K562 (cell line): ENCODE data around the gene FOSL1. TPM values are rescaled to one million over a fixed set of nuclear protein-coding genes. Genes with fewer than 3 reads are reported as not detected.
A peak's percentile ranks its signal among the peaks of the same experiment; 100 is the strongest.

Experiments used
- ATAC-seq: fragments of 200-7000 bp; cut with Tn5 transposase; 3 replicates; pipeline ENCODE4 v1.9.1; 2020; ENCODE audit warnings: moderate library complexity
- BruUV-seq: library from RNA; stranded (reverse); fragments of 400-500 nt; replicated peaks from 2 replicates; lab custom pipeline; 2021; lab: Mats Ljungman, UMichigan
- CTCF ChIA-PET: fragments of 300-600 bp; formaldehyde crosslinking; extraction: SDS; loops from one replicate; lab custom pipeline; 2021; ENCODE audit warnings: low intra/inter-chr PET ratio; lab: Yijun Ruan, JAX
- POLR2A ChIA-PET: fragments of 300-600, 350-650 bp; sonication (Branson Sonifier 250); formaldehyde crosslinking; extraction: SDS; loops from one replicate; lab custom pipeline; 2021; ENCODE audit warnings: antibody characterized with exemption, inconsistent platforms; lab: Yijun Ruan, JAX
- DNase-seq, 4 experiments: peaks; one replicate each; pipeline versions ENCODE4 v3.0.0 to v3.0.0-alpha.2; 2011 to 2018; ENCODE audit warnings: low spot score in 3 of 4, mixed read lengths in 3 of 4; ENCODE audit errors: extremely low read depth in 1 of 4
- FAIRE-seq: peaks from 2 replicates; lab custom pipeline; 2011; peaks lifted over from hg19 to GRCh38; lab: Jason Lieb, UNC
- H2AFZ ChIP-seq: 2 replicates; pipeline ENCODE4 v1.6.0; 2011; ENCODE audit warnings: low read depth, low read length, control low read depth, inconsistent platforms
- H3K27ac ChIP-seq: fragments of 200-600 bp; 3 replicates; pipeline ENCODE4 v1.8.0; 2011; ENCODE audit warnings: low read depth, mild to moderate bottlenecking, control low read depth, inconsistent platforms, low read length, moderate library complexity, mixed read lengths; ENCODE audit errors: extremely low read depth
- H3K27me3 ChIP-seq, 2 experiments: fragments of 300-600 bp in 1 of 2; 2 replicates in 1 of 2; 3 replicates in 1 of 2; pipeline versions ENCODE4 v1.6.0 to v1.8.0; 2011; ENCODE audit warnings: inconsistent platforms in 2 of 2, low read length in 2 of 2, mild to moderate bottlenecking in 1 of 2, mixed read lengths in 1 of 2, moderate library complexity in 1 of 2; ENCODE audit not compliant: control insufficient read depth in 2 of 2, insufficient read depth in 2 of 2
- H3K36me3 ChIP-seq: fragments of 300-600 bp; 3 replicates; pipeline ENCODE4 v1.8.0; 2011; ENCODE audit warnings: mild to moderate bottlenecking, low read length, inconsistent platforms; ENCODE audit not compliant: control insufficient read depth, insufficient read depth
- H3K4me1 ChIP-seq, 2 experiments: fragments of 200-600 bp in 1 of 2; replicated peaks in 1 of 2; 2 replicates in 1 of 2; 3 replicates in 1 of 2; pipeline versions ENCODE4 v1.5.1 to v1.8.0; 2011; ENCODE audit warnings: inconsistent platforms in 2 of 2, low read length in 2 of 2, mild to moderate bottlenecking in 1 of 2, mixed read lengths in 1 of 2, moderate library complexity in 1 of 2; ENCODE audit not compliant: control insufficient read depth in 2 of 2, insufficient read depth in 2 of 2
- H3K4me2 ChIP-seq: 2 replicates; pipeline ENCODE4 v1.6.1; 2011; ENCODE audit warnings: low read length, control low read depth, inconsistent platforms, mixed read lengths; ENCODE audit not compliant: insufficient read depth
- H3K4me3 ChIP-seq: fragments of 200-600 bp; sonication (generic), shearing (Covaris generic); 2 replicates; pipeline ENCODE4 v1.5.1; 2016; ENCODE audit warnings: control low read depth, inconsistent platforms
- H3K79me2 ChIP-seq: fragments of 200-600 bp; 3 replicates; pipeline ENCODE4 v1.8.0; 2011; ENCODE audit warnings: low read length, inconsistent platforms; ENCODE audit not compliant: control insufficient read depth, insufficient read depth
- H3K9ac ChIP-seq, 2 experiments: 2 replicates each; pipeline versions ENCODE4 v1.6.0 to v1.6.1; 2011; ENCODE audit warnings: low read depth in 2 of 2, low read length in 2 of 2, control low read depth in 1 of 2, inconsistent platforms in 1 of 2, mild to moderate bottlenecking in 1 of 2, mixed read lengths in 1 of 2; ENCODE audit not compliant: insufficient read depth in 1 of 2
- H3K9me1 ChIP-seq: one replicate; pipeline ENCODE4 v1.6.0; 2011; ENCODE audit warnings: inconsistent platforms, mild to moderate bottlenecking, low read length, moderate library complexity; ENCODE audit not compliant: control insufficient read depth, insufficient read depth
- H3K9me3 ChIP-seq: replicated peaks from 2 replicates; pipeline ENCODE4 v1.5.1; 2011; ENCODE audit warnings: low read depth, low read length, inconsistent platforms; ENCODE audit not compliant: control insufficient read depth, insufficient read depth
- H4K20me1 ChIP-seq: replicated peaks from 2 replicates; pipeline ENCODE4 v1.6.1; 2011; ENCODE audit warnings: low read length, inconsistent platforms, mixed read lengths; ENCODE audit not compliant: control insufficient read depth, insufficient read depth
- BDP1 ChIP-seq: IDR thresholded peaks from 3 replicates; pipeline ENCODE4 v1.6.1; 2011; ENCODE audit not compliant: insufficient read length, insufficient read depth
- CREM ChIP-seq: IDR thresholded peaks from 2 replicates; pipeline ENCODE4 v1.6.1; 2014; ENCODE audit warnings: antibody characterized with exemption, low read depth
- HMGN3 ChIP-seq: IDR thresholded peaks from 2 replicates; pipeline ENCODE4 v1.6.1; 2011; ENCODE audit warnings: borderline replicate concordance, low read depth, mild to moderate bottlenecking, mixed read lengths, low read length; ENCODE audit not compliant: insufficient read length; ENCODE audit errors: extremely low read depth
- KAT2B ChIP-seq: IDR thresholded peaks from one replicate; pipeline ENCODE4 v1.6.1; 2012; ENCODE audit warnings: low read depth, mild to moderate bottlenecking, control low read depth, inconsistent platforms, low read length, moderate library complexity
- PHF21A ChIP-seq: fragments of 450-650 bp; IDR thresholded peaks from 2 replicates; pipeline ENCODE4 v1.6.1; 2017; ENCODE audit warnings: low read depth, borderline replicate concordance
- POLR2A ChIP-seq: fragments of 450-650 bp; conservative IDR thresholded peaks from 2 replicates; pipeline ENCODE4 v1.6.1; 2016
- POLR2B ChIP-seq: fragments of 450-650 bp; IDR thresholded peaks from 2 replicates; pipeline ENCODE4 v1.6.1; 2018; ENCODE audit warnings: low read depth; ENCODE audit not compliant: partially characterized antibody
- POLR2G ChIP-seq: fragments of 200-400 bp; formaldehyde crosslinking; IDR thresholded peaks from 2 replicates; pipeline ENCODE4 v1.6.1; 2017; ENCODE audit warnings: low read depth, mild to moderate bottlenecking, antibody characterized with exemption, low read length, moderate library complexity
- RBFOX2 ChIP-seq: fragments of 200-400 bp; formaldehyde crosslinking; IDR thresholded peaks from 2 replicates; pipeline ENCODE4 v1.6.1; 2017; ENCODE audit warnings: low read depth, mild to moderate bottlenecking, low read length, moderate library complexity
- TBL1XR1 ChIP-seq, 2 experiments: IDR thresholded peaks; 2 replicates each; pipeline ENCODE4 v1.6.1; 2012; ENCODE audit warnings: improper control_type of control experiment in 2 of 2, low read length in 2 of 2, mild to moderate bottlenecking in 1 of 2
- THRB ChIP-seq: fragments of 450-650 bp; formaldehyde crosslinking; conservative IDR thresholded peaks from 2 replicates; pipeline ENCODE4 v1.4.0; 2022; ENCODE audit warnings: mild to moderate bottlenecking, missing genetic modification characterization
- VEZF1 ChIP-seq: fragments of 200-800 bp; sonication (Bioruptor generic); IDR thresholded peaks from 2 replicates; pipeline ENCODE4 v1.6.1; 2017; ENCODE audit warnings: missing genetic modification characterization, missing compliant biosample characterization
- ZBTB33 ChIP-seq: sonication (generic); formaldehyde crosslinking; IDR thresholded peaks from 2 replicates; pipeline ENCODE4 v1.8.1; 2023; ENCODE audit warnings: mild to moderate bottlenecking, missing genetic modification reagents
- WGBS: fragments of 100-300 bp; shearing (Covaris generic); methylation state at CpG from one replicate; pipeline ENCODE4 v1.1.6; 2016; ENCODE audit warnings: low coverage, mixed read lengths; ENCODE audit not compliant: insufficient coverage; ENCODE audit errors: missing lambda C conversion rate; 5-methylcytosine and 5-hydroxymethylcytosine counted together
- in situ Hi-C: fragments of 300-500 bp; cut with MboI; formaldehyde crosslinking; loops from 4 replicates; pipeline ENCODE4 v1.15.0; 2018; ENCODE audit warnings: inconsistent platforms, mixed read lengths
- intact Hi-C: fragments of 100-400 bp; cut with micrococcal nuclease; formaldehyde crosslinking; loops from 2 replicates; pipeline ENCODE4 v1.14.2; 2022
- polyA plus RNA-seq, 8 experiments: library from polyadenylated mRNA; depleted of rRNA in 4 of 8; stranded (reverse) in 5 of 8; unstranded in 3 of 8; fragments of >200 nt; fragmentation: Nextera tagmentation in 2 of 8; fragmentation: Illumina TruSeq in 1 of 8; extraction: Ambion mirVana in 2 of 8; extraction: Trizol in 1 of 8; gene quantifications; 2 replicates each; pipeline versions ENCODE4 v1.2.1 to v1.2.3, GENCODE V29; 2011 to 2014; ENCODE audit warnings: inconsistent platforms in 1 of 8, missing spikeins in 1 of 8
- total RNA-seq, 7 experiments: library from RNA; depleted of rRNA in 6 of 7; stranded (reverse); fragments of >200 nt in 6 of 7; fragmentation: Illumina TruSeq in 2 of 7; extraction: Trizol in 2 of 7; gene quantifications; 2 replicates each; pipeline versions ENCODE4 v1.2.1 to v1.2.3, GENCODE V29; 2011 to 2021; ENCODE audit warnings: low replicate concordance in 1 of 7

The FOSL1 gene
- total and polyA plus RNA-seq, 9 of the 15 experiments (the other 6 are each of a cell fraction or from before 2014, with no cell fraction given) = 3.5 to 39.6 (median 10.0) TPM

- H3K79me2 ChIP-seq = peaks cover 86% of the 10 kb centered on the region
- TF ChIP-seq VEZF1 (CRISPR knock-in tag) (no peak), POLR2G (peak; percentile 88), CREM (no peak), HMGN3 (peak; percentile 31), TBL1XR1 (IDR thresholded peaks at IDR 0.05; ENCODE audit: low read length in 2 of 2) (no peak), RBFOX2 (peak; percentile 78), THRB (CRISPR knock-in tag) (peak; percentile 71; the same call in 1 of the 2 replicates), BDP1 (no peak), KAT2B (no peak), PHF21A (no peak), ZBTB33 (CRISPR knock-in tag) (peak; percentile 98), POLR2A (peak; percentile 70), POLR2B (peak; percentile 46)
These were observed 6.1 kb downstream of the FOSL1 start for GRCh38 chr11:65894034-65894591.

More at GRCh38 chr11:65894034-65894591, 6.1 kb downstream of the FOSL1 start:
- Histone ChIP-seq H3K9me3 (no peaks in the 10 kb centered on the region), H3K9ac (peak overlapping the region in 1 of 2 experiments; percentile 56; a peak in 2 of 4 replicates), H2AFZ (no peak overlapping the region), H3K27ac (peak overlapping the region; percentile 48; the same call in 2 of the 3 replicates), H3K27me3 (no peaks in the 10 kb centered on the region), H3K9me1 (no peaks in the 10 kb centered on the region), H3K4me2 (no peak overlapping the region), H3K4me1 (peaks cover 41 to 71% of the 10 kb centered on the region in 2 experiments), H3K36me3 (peaks cover 69% of the 10 kb centered on the region), H3K4me3 (no peak overlapping the region), H4K20me1 (peaks cover 32% of the 10 kb centered on the region)
- intact Hi-C loops (no loop called here), in situ Hi-C loops (no loop called here)
- POLR2A ChIA-PET = interaction anchor here (0.5 to 10.0 kb wide), 18 partner anchors 8 to 266 kb away, joined by 3 to 96 read pairs (median 4); partner anchors contain the start of genes CFL1 and MUS81
- BruUV-seq = no TSS peak
- CTCF ChIA-PET = no interaction called here
- DNase-seq = no peak
- WGBS = 86% methylated on average over 16 of the region's 16 CpGs
- no peak for ATAC-seq
- no peak for FAIRE-seq
